ENCODE measurements around the gene CFAP410.

DNA sequence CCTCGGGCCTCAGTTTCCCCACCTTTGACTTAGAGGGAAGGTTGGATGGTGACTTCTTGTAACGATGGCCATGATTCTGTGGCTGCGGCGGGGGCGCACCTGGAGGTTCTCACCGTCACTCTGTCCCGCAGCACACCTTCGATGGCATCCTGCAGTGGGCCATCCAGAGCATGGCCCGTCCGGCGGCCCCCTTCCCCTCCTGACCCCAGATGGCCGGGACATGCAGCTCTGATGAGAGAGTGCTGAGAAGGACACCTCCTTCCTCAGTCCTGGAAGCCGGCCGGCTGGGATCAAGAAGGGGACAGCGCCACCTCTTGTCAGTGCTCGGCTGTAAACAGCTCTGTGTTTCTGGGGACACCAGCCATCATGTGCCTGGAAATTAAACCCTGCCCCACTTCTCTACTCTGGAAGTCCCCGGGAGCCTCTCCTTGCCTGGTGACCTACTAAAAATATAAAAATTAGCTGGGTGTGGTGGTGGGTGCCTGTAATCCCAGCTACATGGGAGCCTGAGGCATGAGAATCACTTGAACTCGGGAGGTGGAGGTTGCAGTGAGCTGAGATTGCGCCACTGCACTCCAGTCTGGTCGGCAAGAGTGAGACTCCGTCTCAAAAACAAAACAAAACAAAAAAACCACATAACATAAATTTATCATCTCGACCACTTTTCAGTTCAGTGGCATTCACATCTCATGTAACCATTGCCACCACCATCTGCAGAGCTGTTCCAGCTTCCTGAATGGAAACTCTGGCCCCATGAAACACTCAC, 41.5 kb downstream of the CFAP410 start:
- no peak for TF ChIP-seq EZH2 (IDR thresholded peaks at IDR 0.05; ENCODE audit: borderline replicate concordance, insufficient read depth, low read depth, low read length, poor library complexity, severe bottlenecking)
- TF ChIP-seq, protein P1, sequence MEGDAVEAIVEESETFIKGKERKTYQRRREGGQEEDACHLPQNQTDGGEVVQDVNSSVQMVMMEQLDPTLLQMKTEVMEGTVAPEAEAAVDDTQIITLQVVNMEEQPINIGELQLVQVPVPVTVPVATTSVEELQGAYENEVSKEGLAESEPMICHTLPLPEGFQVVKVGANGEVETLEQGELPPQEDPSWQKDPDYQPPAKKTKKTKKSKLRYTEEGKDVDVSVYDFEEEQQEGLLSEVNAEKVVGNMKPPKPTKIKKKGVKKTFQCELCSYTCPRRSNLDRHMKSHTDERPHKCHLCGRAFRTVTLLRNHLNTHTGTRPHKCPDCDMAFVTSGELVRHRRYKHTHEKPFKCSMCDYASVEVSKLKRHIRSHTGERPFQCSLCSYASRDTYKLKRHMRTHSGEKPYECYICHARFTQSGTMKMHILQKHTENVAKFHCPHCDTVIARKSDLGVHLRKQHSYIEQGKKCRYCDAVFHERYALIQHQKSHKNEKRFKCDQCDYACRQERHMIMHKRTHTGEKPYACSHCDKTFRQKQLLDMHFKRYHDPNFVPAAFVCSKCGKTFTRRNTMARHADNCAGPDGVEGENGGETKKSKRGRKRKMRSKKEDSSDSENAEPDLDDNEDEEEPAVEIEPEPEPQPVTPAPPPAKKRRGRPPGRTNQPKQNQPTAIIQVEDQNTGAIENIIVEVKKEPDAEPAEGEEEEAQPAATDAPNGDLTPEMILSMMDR (IDR thresholded peaks at IDR 0.05), result peak; percentile 74

Measured in B cell (primary cell).